HG03520 (cell line): ENCODE measurements around the gene SEMA4G.

Experiments
- ATAC-seq: cut with Tn5 transposase; IDR thresholded peaks from one replicate; pipeline ENCODE4 v1.9.1; 2021; ENCODE audit warnings: mild to moderate bottlenecking, moderate library complexity; ENCODE audit not compliant: unreplicated experiment

SEMA4G gene

DNA sequence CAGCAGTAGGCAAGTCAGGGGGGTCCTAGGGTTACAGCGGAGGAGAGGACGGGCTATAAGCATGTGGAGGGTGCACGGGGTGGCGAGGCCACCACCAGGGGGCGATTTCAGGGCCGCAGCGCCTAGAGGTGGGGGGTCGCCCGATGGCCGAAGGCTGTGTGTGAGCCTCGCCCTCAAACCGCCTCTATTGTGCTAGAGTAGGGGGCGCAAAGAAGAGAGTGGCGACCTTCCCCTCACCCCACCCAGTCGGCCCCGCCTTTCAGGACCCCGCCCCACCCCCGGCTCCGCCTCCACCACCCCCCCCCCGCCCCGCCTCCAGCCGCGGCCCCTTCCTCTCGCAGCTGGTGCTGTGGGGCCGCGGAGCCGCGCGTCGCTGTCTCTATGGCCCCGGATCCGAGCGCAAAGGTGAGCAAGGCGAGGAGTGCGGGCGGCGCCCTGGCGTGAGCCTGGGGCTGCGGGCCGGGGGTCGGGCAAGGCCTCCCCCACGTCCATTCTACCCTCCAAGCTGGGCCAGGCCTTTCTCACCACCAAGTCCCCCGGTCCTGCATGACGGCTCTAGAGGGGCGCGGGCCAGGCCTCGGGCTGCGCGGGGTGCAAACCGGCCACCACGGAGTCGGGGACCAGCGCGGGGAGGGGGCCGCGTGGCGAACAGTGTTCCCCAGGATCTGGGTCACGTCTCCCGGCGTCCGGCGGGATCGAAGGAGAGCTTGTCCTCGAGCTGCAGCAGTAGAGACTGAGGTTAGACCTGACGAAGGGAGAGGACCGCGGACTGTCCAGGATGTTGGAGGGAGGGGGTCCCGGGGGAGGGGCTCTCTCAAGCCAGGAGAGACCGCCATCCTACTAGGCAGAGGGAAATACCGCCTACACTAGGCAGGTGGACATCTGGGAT is at the start of gene SEMA4G:
Gene SEMA4G, plus strand, starts transcription at position 318 of the 889 bp plus-strand sequence. CDS start 3,409 bp downstream, outside the sequence.
- ATAC-seq, result no peak

- no peak for ATAC-seq
Measured at GRCh38 chr10:100923580-100923979, 45.7 kb upstream of the SEMA4G start.

DNA sequence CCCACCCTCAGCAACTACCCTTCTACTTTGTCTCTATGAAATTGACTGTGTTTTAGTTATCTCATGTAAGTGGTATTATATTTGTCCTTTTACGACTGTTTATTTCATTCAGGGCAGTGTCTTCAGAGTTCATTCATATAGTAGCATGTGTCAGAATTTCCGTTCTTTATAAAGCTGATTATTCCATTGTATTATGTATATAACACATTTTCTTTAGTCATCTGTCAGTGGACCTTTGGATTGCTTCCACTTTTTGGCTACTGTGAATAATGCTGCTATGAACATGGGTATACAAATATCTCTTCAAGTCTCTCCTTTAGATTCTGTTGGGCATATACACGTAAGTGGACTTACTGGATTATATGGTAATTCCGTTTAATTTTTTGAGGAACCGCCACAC is 42.0 kb upstream of the SEMA4G start:
- ATAC-seq, result no peak

DNA sequence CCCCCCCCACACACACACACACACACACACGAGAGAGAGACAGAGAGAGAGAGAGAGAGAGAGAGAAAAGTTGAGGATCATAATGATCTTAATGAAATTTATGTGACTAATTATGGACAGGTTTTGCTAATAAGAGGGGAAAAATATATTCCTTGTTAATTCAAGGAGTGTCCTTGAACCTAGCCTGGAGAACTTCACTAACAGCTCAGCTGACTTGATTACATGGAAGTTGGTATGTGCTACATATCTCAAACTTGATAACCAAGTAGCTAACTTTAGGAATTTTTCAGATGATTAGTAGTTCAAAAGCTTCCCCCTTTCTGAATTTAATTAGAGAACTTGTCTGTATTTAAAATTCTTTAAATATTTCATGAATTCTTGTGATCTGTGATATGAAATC is 41.3 kb upstream of the SEMA4G start:
- no peak for ATAC-seq

GRCh38 chr10:100930368-100930767 is 38.9 kb upstream of the SEMA4G start:
- ATAC-seq, result no peak

DNA sequence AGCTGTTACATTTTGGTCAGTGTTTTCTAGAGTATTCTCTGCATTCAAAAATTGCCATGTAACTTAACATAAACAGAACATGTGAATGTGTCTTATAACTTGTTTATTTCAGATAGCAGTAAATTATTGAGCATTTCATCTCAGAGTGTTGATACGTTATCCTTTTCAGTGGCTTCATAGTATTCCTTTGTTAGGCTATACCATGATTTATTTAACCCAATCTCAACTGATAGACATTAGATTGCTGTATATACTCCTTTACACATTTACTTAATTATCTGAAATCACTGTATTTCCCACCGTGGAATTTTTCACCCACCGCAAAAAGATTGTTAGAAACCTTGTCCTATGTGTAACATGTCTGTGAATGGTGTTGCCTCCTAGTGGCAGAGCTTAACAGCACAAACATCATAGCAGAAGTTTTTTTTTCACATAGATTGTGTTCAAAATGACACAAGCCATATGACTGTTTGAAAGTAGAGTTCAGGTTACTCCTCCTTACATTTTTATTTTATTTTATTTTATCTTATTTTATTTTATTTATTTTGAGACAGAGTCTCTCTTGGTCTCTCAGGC is 35.1 kb upstream of the SEMA4G start:
- no peak for ATAC-seq

- no peak for ATAC-seq
Measured at GRCh38 chr10:100939763-100940344, 29.4 kb upstream of the SEMA4G start.

DNA sequence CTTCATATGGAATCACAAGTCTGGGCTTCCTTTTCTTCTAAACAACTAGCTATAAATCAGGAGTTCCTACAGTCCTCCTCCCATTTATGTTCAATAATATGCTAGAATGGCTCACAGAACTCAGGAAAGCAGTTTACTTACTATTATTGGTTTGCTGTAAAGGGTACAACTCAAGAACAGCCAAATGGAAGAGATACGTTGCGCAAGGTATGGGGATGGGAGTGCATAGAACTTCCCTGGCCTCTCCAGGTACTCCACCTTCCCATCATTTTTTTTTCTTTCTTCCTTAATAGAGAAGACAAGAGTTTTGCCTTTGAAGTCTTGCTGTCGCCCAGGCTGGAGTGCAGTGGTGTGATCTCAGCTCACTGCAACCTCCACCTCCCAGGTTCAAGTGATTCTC is 27.1 kb upstream of the SEMA4G start:
- no peak for ATAC-seq

GRCh38 chr10:100943508-100943907 is 25.8 kb upstream of the SEMA4G start:
- ATAC-seq, result no peak

DNA sequence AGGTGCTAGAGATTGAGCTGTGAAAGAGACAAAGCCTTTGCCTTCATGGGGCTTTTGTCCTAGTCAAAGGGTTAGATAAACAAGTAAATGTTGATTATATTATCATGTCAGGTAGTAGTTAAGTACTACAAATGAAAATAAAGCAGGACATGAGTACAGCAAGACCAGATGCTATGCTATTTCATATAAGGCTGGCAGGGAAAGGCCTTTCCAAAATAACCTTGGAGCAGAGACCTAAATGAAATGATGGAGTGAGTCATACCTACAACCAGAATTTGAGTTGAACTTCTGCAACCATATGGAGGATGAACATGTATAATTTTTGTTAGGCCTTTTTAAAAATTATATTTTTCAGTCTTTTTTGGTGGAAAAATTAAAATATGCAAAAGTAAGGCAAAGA is 23.6 kb upstream of the SEMA4G start:
- no peak for ATAC-seq

DNA sequence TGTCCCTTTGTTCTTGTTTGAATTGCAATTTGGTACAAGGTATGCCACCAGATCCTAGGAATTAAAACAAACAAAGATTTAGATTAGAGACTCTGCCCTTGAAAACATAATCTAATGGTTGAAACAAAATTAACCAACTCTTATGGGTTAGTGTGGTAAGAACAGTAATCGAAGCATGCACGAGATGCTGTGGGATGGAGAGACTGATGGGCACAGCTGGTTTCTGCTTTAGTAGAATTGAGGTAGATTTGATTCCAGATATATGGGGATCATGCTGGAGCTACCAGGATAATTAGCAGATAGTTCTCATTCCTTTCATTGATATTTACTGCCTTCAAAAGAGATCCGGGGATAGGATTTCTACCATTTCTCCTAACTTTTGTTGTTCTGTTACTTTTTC is 20.4 kb upstream of the SEMA4G start:
- ATAC-seq, result no peak

- no peak for ATAC-seq
Measured at GRCh38 chr10:100960251-100960650, 9.1 kb upstream of the SEMA4G start.

DNA sequence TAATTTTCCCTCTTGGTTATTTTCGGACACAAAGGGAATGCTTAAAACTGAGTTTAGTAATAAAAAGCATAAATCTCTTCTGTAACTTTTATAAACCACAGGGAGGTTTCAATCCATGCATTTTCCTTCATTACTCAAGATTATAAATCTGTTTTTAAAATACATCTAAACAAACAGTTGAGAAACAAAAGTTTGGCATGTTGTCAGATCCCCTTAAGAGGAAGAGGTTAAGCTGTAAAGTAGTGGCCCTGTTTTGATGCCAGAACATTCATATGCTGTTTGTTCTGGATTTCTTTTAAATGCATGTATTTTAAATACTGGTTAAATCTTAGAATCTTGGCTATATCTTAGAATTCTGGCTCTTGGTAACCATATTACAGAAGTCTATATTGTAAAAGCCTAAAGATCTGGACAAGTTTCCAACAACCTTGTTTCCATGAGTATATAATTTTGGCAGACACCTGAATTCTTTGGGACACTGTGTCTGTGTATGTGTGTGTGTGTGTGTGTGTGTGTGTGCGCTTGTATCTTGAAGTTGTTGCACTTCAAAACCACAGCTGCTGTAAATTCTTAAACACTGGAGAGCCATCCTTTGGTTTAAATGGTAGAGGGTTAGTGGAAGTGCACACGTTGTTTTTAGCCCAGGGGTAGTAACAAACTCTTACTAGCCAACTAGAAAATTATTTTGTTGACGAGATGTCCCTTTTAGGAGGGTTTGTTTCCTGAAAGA is 6.8 kb upstream of the SEMA4G start:
- no peak for ATAC-seq

DNA sequence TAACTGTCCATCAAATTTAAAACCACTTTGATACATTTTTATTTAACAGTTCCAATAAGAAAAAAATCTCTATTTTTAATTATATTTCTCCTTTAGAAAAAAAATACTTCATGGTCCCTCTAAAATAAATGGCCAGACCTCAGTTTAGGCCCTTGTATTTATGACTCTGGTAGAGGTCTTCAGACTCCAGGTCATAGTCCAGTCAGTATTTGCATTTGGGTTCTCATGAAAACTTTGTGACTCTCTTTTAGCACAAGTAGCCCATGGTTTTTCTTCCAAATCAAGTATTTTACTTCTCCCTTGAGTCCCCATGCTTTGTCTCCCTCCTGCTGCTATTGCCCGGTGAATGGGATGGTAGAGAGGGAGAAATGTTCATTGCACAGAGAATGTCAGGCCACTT is 5.5 kb upstream of the SEMA4G start:
- no peak for ATAC-seq

GRCh38 chr10:100965820-100966219 is 3.5 kb upstream of the SEMA4G start:
- ATAC-seq, result no peak

GRCh38 chr10:100966887-100967286 is 2.4 kb upstream of the SEMA4G start:
- no peak for ATAC-seq

GRCh38 chr10:100967332-100967731 is 2.0 kb upstream of the SEMA4G start:
- ATAC-seq, result no peak

- ATAC-seq, result no peak
Measured at GRCh38 chr10:100968062-100968736, 1.1 kb upstream of the SEMA4G start.

DNA sequence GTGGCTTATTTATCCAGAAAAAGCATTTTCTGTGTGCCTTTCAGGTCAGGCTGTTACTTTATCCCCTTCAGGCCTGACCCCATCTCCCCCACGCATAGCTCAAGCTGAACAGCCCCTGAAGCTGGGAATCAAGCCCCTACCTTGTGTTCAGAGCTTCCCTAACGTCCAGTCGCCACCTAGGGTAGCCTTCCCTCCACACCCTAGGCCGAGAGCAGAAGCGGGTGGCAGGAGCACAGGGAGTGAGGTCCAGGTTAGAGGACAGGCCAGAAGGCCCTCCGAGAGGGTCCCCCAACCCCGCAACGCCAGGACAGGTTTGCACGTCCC is 479 bp upstream of the SEMA4G start:
- ATAC-seq, result no peak

DNA sequence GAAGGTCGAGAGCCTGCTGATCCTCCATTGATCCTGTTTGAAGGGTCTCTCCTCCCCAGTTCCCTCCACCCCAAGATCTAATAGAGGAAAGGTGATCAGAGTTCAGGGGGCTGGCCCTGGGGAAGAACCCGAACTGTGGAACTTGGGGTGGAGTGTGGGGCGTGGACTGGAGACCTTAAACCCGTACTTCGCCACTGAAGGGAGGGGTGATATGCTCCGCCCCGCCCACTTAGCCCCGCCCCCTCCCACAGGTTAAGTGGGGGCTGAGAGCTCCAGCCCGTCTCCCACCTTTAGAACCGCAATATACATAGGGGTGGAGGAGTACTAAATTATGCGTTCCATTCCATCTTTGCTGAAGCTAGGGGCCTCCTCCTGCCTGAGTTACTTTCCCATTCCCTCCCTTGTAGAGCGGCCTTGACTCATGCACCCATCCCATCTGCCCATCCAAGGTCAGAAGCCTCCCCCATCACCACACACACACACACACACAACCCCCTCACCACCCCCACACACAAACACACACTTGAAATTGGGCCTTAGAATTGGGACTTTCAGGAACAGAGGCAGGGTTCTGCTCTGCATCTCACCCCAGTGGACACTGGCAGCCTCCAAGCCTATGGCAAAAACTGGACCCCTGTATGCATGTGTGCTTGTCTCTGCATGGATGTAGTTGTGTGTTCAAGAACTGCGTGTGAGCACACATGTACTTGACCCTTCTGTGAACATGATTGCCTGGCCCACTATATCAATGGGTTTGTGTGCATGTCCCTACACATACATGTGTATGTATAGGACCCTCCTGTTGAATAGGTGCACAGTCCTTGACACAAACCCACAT is 991 bp downstream of the SEMA4G start:
- ATAC-seq, result no peak
